K562 (cell line): ENCODE results near the gene PTPN1. TPM values are rescaled to one million over a fixed set of nuclear protein-coding genes. Genes with fewer than 3 reads are reported as not detected.

Experiments
- ATAC-seq: fragments of 200-7000 bp; cut with Tn5 transposase; 3 replicates; pipeline ENCODE4 v1.9.1; 2020; ENCODE audit warnings: moderate library complexity
- BruUV-seq: library from RNA; stranded (reverse); fragments of 400-500 nt; replicated peaks from 2 replicates; lab custom pipeline; 2021; lab: Mats Ljungman, UMichigan
- CTCF ChIA-PET: fragments of 300-600 bp; formaldehyde crosslinking; extraction: SDS; loops from one replicate; lab custom pipeline; 2021; ENCODE audit warnings: low intra/inter-chr PET ratio; lab: Yijun Ruan, JAX
- POLR2A ChIA-PET: fragments of 300-600, 350-650 bp; sonication (Branson Sonifier 250); formaldehyde crosslinking; extraction: SDS; loops from one replicate; lab custom pipeline; 2021; ENCODE audit warnings: antibody characterized with exemption, inconsistent platforms; lab: Yijun Ruan, JAX
- DNase-seq, 4 experiments: peaks; one replicate each; pipeline versions ENCODE4 v3.0.0 to v3.0.0-alpha.2; 2011 to 2018; ENCODE audit warnings: low spot score in 3 of 4, mixed read lengths in 3 of 4; ENCODE audit errors: extremely low read depth in 1 of 4
- FAIRE-seq: peaks from 2 replicates; lab custom pipeline; 2011; peaks lifted over from hg19 to GRCh38; lab: Jason Lieb, UNC
- H2AFZ ChIP-seq: 2 replicates; pipeline ENCODE4 v1.6.0; 2011; ENCODE audit warnings: low read depth, low read length, control low read depth, inconsistent platforms
- H3K27ac ChIP-seq: fragments of 200-600 bp; 3 replicates; pipeline ENCODE4 v1.8.0; 2011; ENCODE audit warnings: low read depth, mild to moderate bottlenecking, control low read depth, inconsistent platforms, low read length, moderate library complexity, mixed read lengths; ENCODE audit errors: extremely low read depth
- H3K27me3 ChIP-seq, 2 experiments: fragments of 300-600 bp in 1 of 2; 2 replicates in 1 of 2; 3 replicates in 1 of 2; pipeline versions ENCODE4 v1.6.0 to v1.8.0; 2011; ENCODE audit warnings: inconsistent platforms in 2 of 2, low read length in 2 of 2, mild to moderate bottlenecking in 1 of 2, mixed read lengths in 1 of 2, moderate library complexity in 1 of 2; ENCODE audit not compliant: control insufficient read depth in 2 of 2, insufficient read depth in 2 of 2
- H3K36me3 ChIP-seq: fragments of 300-600 bp; 3 replicates; pipeline ENCODE4 v1.8.0; 2011; ENCODE audit warnings: mild to moderate bottlenecking, low read length, inconsistent platforms; ENCODE audit not compliant: control insufficient read depth, insufficient read depth
- H3K4me1 ChIP-seq, 2 experiments: fragments of 200-600 bp in 1 of 2; replicated peaks in 1 of 2; 2 replicates in 1 of 2; 3 replicates in 1 of 2; pipeline versions ENCODE4 v1.5.1 to v1.8.0; 2011; ENCODE audit warnings: inconsistent platforms in 2 of 2, low read length in 2 of 2, mild to moderate bottlenecking in 1 of 2, mixed read lengths in 1 of 2, moderate library complexity in 1 of 2; ENCODE audit not compliant: control insufficient read depth in 2 of 2, insufficient read depth in 2 of 2
- H3K4me2 ChIP-seq: 2 replicates; pipeline ENCODE4 v1.6.1; 2011; ENCODE audit warnings: low read length, control low read depth, inconsistent platforms, mixed read lengths; ENCODE audit not compliant: insufficient read depth
- H3K4me3 ChIP-seq: fragments of 200-600 bp; sonication (generic), shearing (Covaris generic); 2 replicates; pipeline ENCODE4 v1.5.1; 2016; ENCODE audit warnings: control low read depth, inconsistent platforms
- H3K79me2 ChIP-seq: fragments of 200-600 bp; 3 replicates; pipeline ENCODE4 v1.8.0; 2011; ENCODE audit warnings: low read length, inconsistent platforms; ENCODE audit not compliant: control insufficient read depth, insufficient read depth
- H3K9ac ChIP-seq, 2 experiments: 2 replicates each; pipeline versions ENCODE4 v1.6.0 to v1.6.1; 2011; ENCODE audit warnings: low read depth in 2 of 2, low read length in 2 of 2, control low read depth in 1 of 2, inconsistent platforms in 1 of 2, mild to moderate bottlenecking in 1 of 2, mixed read lengths in 1 of 2; ENCODE audit not compliant: insufficient read depth in 1 of 2
- H3K9me1 ChIP-seq: one replicate; pipeline ENCODE4 v1.6.0; 2011; ENCODE audit warnings: inconsistent platforms, mild to moderate bottlenecking, low read length, moderate library complexity; ENCODE audit not compliant: control insufficient read depth, insufficient read depth
- H3K9me3 ChIP-seq: replicated peaks from 2 replicates; pipeline ENCODE4 v1.5.1; 2011; ENCODE audit warnings: low read depth, low read length, inconsistent platforms; ENCODE audit not compliant: control insufficient read depth, insufficient read depth
- H4K20me1 ChIP-seq: replicated peaks from 2 replicates; pipeline ENCODE4 v1.6.1; 2011; ENCODE audit warnings: low read length, inconsistent platforms, mixed read lengths; ENCODE audit not compliant: control insufficient read depth, insufficient read depth
- ATF7 ChIP-seq: fragments of 450-650 bp; IDR thresholded peaks from 2 replicates; pipeline ENCODE4 v1.7.1; 2014; ENCODE audit warnings: mild to moderate bottlenecking, moderate library complexity
- BCOR ChIP-seq: fragments of 450-650 bp; IDR thresholded peaks from 2 replicates; pipeline ENCODE4 v1.6.1; 2016
- EP300 ChIP-seq: IDR thresholded peaks from 2 replicates; pipeline ENCODE4 v1.6.1; 2012; ENCODE audit warnings: low read length, improper control_type of control experiment
- KLF1 ChIP-seq: fragments of 450-650 bp; IDR thresholded peaks from 2 replicates; pipeline ENCODE4 v1.6.1; 2016; ENCODE audit warnings: missing genetic modification characterization, missing compliant biosample characterization
- NFIC ChIP-seq: fragments of 450-650 bp; IDR thresholded peaks from 2 replicates; pipeline ENCODE4 v1.6.1; 2017; ENCODE audit warnings: mild to moderate bottlenecking, inconsistent platforms
- SMARCE1 ChIP-seq: fragments of 450-650 bp; IDR thresholded peaks from 2 replicates; pipeline ENCODE4 v1.7.1; 2016; ENCODE audit warnings: mild to moderate bottlenecking
- TEAD1 ChIP-seq, 2 experiments: fragments of 450-650 bp in 1 of 2; sonication (generic) in 1 of 2; formaldehyde crosslinking; IDR thresholded peaks; 2 replicates each; pipeline versions ENCODE4 v1.4.0 to v1.8.0; 2020 to 2022; ENCODE audit warnings: mild to moderate bottlenecking in 2 of 2, missing genetic modification reagents in 1 of 2
- ZFP36 ChIP-seq: fragments of 150-350 bp; IDR thresholded peaks from 2 replicates; pipeline ENCODE4 v1.6.1; 2018; ENCODE audit warnings: low read length, low read depth; ENCODE audit not compliant: partially characterized antibody
- ZKSCAN1 ChIP-seq: fragments of 150-350 bp; IDR thresholded peaks from 2 replicates; pipeline ENCODE4 v1.6.1; 2016; ENCODE audit warnings: low read depth, low read length
- ZNF551 ChIP-seq: fragments of 250-450 bp; sonication (Bioruptor Pico); IDR thresholded peaks from 2 replicates; pipeline ENCODE4 v1.5.0; 2021; ENCODE audit warnings: mild to moderate bottlenecking, moderate library complexity
- ZNF778 ChIP-seq: fragments of 450-650 bp; formaldehyde crosslinking; IDR thresholded peaks from 2 replicates; pipeline ENCODE4 v1.4.0; 2020; ENCODE audit warnings: mild to moderate bottlenecking, moderate library complexity
- WGBS: fragments of 100-300 bp; shearing (Covaris generic); methylation state at CpG from one replicate; pipeline ENCODE4 v1.1.6; 2016; ENCODE audit warnings: low coverage, mixed read lengths; ENCODE audit not compliant: insufficient coverage; ENCODE audit errors: missing lambda C conversion rate; 5-methylcytosine and 5-hydroxymethylcytosine counted together
- in situ Hi-C: fragments of 300-500 bp; cut with MboI; formaldehyde crosslinking; loops from 4 replicates; pipeline ENCODE4 v1.15.0; 2018; ENCODE audit warnings: inconsistent platforms, mixed read lengths
- intact Hi-C: fragments of 100-400 bp; cut with micrococcal nuclease; formaldehyde crosslinking; loops from 2 replicates; pipeline ENCODE4 v1.14.2; 2022
- polyA plus RNA-seq, 8 experiments: library from polyadenylated mRNA; depleted of rRNA in 4 of 8; stranded (reverse) in 5 of 8; unstranded in 3 of 8; fragments of >200 nt; fragmentation: Nextera tagmentation in 2 of 8; fragmentation: Illumina TruSeq in 1 of 8; extraction: Ambion mirVana in 2 of 8; extraction: Trizol in 1 of 8; gene quantifications; 2 replicates each; pipeline versions ENCODE4 v1.2.1 to v1.2.3, GENCODE V29; 2011 to 2014; ENCODE audit warnings: inconsistent platforms in 1 of 8, missing spikeins in 1 of 8
- total RNA-seq, 7 experiments: library from RNA; depleted of rRNA in 6 of 7; stranded (reverse); fragments of >200 nt in 6 of 7; fragmentation: Illumina TruSeq in 2 of 7; extraction: Trizol in 2 of 7; gene quantifications; 2 replicates each; pipeline versions ENCODE4 v1.2.1 to v1.2.3, GENCODE V29; 2011 to 2021; ENCODE audit warnings: low replicate concordance in 1 of 7
- TF ChIP-seq, protein P1 (sequence below): fragments of 450-650 bp; IDR thresholded peaks from 2 replicates; pipeline ENCODE4 v1.6.1; 2016; ENCODE audit warnings: mild to moderate bottlenecking, moderate library complexity

The PTPN1 gene
- total and polyA plus RNA-seq, 9 of the 15 experiments (the other 6 are each of a cell fraction or from before 2014, with no cell fraction given) = 11.0 to 85.3 (median 54.0) TPM

DNA sequence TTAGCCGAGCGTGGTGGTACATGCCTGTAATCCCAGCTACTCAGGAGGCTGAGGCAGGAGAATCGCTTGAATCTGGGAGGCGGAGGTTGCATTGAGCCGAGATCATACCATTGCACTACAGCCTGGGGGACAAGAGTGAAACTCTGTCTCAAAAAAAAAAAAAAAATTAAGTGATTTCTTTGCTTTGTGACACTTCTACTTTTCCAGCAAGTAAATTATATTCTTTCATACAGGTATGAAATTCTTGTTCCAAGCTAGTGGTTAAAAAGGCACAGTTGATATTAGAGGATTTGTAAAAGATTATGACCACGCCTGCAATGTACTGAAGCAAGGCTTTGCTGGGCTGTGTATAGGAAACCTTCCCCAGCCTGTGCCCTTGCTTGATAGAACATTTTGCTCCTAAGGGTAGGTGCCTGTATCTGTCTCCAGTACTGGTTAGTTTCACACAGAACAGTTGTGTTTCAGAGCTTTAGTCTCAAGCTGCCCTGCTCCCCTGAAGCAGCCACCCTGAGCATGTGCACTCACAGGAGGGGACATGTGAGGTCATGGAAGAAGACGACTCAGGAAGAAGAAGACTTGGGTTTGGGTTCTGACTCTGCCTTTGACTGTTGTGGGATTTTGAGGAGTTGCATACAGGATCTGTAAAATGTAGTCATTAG is 10.2 kb downstream of the PTPN1 start:
- Histone ChIP-seq H3K9me1 (no peaks in the 10 kb centered on the region), H3K36me3 (peaks cover 54% of the 10 kb centered on the region), H3K9ac (peak overlapping the region; percentile 41 to 62; a peak in 3 of 4 replicates), H3K4me2 (peak overlapping the region; percentile 62; the same call in 1 of the 2 replicates), H3K79me2 (peaks cover 99% of the 10 kb centered on the region), H3K9me3 (no peaks in the 10 kb centered on the region), H3K27ac (peak overlapping the region; percentile 66), H3K27me3 (no peaks in the 10 kb centered on the region), H4K20me1 (no peaks in the 10 kb centered on the region), H2AFZ (no peak overlapping the region), H3K4me1 (peaks cover 38 to 79% of the 10 kb centered on the region in 2 experiments), H3K4me3 (no peak overlapping the region)
- ChIA-PET CTCF (no interaction called here), POLR2A (interaction anchor here (0.6 to 1.4 kb wide), 5 partner anchors 9 to 26 kb away, joined by 3 to 4 read pairs (median 4); partner anchors contain the start of gene PTPN1)
- ATAC-seq (peak; percentile 45), DNase-seq (no peak), FAIRE-seq (peak; percentile 58)
- in situ Hi-C loops = no loop called here
- BruUV-seq = no TSS peak
- WGBS = 43% methylated on average over 5 of the region's 7 CpGs
- intact Hi-C loops = no loop called here
- TF ChIP-seq ZFP36 = peak; percentile 13
- TF ChIP-seq ZNF778 (CRISPR knock-in tag) = no peak
- TF ChIP-seq KLF1 (tag) = no peak
- no peak for TF ChIP-seq TEAD1 (CRISPR knock-in tag; IDR thresholded peaks at IDR 0.05)
- TF ChIP-seq ZKSCAN1 = no peak
- TF ChIP-seq SMARCE1 = no peak
- TF ChIP-seq ATF7 = peak; percentile 33; the same call in 1 of the 2 replicates
- no peak for TF ChIP-seq ZNF551
- no peak for TF ChIP-seq BCOR
- TF ChIP-seq EP300 = no peak
- TF ChIP-seq NFIC = no peak
- TF ChIP-seq, protein P1, sequence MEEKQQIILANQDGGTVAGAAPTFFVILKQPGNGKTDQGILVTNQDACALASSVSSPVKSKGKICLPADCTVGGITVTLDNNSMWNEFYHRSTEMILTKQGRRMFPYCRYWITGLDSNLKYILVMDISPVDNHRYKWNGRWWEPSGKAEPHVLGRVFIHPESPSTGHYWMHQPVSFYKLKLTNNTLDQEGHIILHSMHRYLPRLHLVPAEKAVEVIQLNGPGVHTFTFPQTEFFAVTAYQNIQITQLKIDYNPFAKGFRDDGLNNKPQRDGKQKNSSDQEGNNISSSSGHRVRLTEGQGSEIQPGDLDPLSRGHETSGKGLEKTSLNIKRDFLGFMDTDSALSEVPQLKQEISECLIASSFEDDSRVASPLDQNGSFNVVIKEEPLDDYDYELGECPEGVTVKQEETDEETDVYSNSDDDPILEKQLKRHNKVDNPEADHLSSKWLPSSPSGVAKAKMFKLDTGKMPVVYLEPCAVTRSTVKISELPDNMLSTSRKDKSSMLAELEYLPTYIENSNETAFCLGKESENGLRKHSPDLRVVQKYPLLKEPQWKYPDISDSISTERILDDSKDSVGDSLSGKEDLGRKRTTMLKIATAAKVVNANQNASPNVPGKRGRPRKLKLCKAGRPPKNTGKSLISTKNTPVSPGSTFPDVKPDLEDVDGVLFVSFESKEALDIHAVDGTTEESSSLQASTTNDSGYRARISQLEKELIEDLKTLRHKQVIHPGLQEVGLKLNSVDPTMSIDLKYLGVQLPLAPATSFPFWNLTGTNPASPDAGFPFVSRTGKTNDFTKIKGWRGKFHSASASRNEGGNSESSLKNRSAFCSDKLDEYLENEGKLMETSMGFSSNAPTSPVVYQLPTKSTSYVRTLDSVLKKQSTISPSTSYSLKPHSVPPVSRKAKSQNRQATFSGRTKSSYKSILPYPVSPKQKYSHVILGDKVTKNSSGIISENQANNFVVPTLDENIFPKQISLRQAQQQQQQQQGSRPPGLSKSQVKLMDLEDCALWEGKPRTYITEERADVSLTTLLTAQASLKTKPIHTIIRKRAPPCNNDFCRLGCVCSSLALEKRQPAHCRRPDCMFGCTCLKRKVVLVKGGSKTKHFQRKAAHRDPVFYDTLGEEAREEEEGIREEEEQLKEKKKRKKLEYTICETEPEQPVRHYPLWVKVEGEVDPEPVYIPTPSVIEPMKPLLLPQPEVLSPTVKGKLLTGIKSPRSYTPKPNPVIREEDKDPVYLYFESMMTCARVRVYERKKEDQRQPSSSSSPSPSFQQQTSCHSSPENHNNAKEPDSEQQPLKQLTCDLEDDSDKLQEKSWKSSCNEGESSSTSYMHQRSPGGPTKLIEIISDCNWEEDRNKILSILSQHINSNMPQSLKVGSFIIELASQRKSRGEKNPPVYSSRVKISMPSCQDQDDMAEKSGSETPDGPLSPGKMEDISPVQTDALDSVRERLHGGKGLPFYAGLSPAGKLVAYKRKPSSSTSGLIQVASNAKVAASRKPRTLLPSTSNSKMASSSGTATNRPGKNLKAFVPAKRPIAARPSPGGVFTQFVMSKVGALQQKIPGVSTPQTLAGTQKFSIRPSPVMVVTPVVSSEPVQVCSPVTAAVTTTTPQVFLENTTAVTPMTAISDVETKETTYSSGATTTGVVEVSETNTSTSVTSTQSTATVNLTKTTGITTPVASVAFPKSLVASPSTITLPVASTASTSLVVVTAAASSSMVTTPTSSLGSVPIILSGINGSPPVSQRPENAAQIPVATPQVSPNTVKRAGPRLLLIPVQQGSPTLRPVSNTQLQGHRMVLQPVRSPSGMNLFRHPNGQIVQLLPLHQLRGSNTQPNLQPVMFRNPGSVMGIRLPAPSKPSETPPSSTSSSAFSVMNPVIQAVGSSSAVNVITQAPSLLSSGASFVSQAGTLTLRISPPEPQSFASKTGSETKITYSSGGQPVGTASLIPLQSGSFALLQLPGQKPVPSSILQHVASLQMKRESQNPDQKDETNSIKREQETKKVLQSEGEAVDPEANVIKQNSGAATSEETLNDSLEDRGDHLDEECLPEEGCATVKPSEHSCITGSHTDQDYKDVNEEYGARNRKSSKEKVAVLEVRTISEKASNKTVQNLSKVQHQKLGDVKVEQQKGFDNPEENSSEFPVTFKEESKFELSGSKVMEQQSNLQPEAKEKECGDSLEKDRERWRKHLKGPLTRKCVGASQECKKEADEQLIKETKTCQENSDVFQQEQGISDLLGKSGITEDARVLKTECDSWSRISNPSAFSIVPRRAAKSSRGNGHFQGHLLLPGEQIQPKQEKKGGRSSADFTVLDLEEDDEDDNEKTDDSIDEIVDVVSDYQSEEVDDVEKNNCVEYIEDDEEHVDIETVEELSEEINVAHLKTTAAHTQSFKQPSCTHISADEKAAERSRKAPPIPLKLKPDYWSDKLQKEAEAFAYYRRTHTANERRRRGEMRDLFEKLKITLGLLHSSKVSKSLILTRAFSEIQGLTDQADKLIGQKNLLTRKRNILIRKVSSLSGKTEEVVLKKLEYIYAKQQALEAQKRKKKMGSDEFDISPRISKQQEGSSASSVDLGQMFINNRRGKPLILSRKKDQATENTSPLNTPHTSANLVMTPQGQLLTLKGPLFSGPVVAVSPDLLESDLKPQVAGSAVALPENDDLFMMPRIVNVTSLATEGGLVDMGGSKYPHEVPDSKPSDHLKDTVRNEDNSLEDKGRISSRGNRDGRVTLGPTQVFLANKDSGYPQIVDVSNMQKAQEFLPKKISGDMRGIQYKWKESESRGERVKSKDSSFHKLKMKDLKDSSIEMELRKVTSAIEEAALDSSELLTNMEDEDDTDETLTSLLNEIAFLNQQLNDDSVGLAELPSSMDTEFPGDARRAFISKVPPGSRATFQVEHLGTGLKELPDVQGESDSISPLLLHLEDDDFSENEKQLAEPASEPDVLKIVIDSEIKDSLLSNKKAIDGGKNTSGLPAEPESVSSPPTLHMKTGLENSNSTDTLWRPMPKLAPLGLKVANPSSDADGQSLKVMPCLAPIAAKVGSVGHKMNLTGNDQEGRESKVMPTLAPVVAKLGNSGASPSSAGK = peak; percentile 72
